ENCODE results near the gene ACSL1.

ACSL1 gene

DNA sequence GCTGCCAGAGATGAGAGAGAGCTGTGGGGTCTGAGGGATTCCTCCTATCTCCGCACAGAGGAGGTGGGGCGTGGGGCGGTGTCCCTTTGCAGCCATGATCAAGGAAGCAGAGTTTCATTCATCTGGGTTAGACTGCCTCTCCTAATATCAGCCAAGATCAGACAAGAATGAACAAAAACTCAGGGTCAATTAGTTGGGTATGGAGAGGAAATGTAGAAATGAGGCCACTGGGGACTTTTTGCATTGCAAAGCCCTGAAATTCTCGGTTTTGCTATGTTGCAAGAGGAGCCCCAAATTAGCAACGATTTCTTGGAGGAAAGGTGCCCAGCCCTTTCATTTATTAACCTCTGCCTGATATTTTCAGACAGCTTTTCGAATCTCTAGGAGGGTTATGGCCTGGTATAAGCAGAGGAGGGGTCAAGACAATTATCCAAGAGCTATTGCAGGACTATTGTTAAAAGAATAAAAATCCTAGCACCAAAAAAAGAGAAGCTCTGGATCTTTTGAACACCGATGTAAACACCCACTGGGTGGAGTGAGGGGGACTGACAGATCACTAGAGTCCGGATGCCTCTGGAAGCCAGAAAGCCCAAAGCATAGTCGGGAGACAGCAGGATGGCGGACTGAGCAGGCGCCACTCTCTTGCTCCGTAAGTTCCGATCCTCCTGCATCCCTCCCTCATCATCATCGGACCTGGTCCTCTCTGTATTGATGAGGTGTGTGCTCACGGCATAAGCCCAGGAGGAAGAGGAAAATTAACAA, 34.4 kb upstream of the ACSL1 start:
- no peak for TF ChIP-seq ZFX (IDR thresholded peaks at IDR 0.05; ENCODE audit: borderline replicate concordance)
- TF ChIP-seq, protein P1, sequence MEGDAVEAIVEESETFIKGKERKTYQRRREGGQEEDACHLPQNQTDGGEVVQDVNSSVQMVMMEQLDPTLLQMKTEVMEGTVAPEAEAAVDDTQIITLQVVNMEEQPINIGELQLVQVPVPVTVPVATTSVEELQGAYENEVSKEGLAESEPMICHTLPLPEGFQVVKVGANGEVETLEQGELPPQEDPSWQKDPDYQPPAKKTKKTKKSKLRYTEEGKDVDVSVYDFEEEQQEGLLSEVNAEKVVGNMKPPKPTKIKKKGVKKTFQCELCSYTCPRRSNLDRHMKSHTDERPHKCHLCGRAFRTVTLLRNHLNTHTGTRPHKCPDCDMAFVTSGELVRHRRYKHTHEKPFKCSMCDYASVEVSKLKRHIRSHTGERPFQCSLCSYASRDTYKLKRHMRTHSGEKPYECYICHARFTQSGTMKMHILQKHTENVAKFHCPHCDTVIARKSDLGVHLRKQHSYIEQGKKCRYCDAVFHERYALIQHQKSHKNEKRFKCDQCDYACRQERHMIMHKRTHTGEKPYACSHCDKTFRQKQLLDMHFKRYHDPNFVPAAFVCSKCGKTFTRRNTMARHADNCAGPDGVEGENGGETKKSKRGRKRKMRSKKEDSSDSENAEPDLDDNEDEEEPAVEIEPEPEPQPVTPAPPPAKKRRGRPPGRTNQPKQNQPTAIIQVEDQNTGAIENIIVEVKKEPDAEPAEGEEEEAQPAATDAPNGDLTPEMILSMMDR (IDR thresholded peaks at IDR 0.05): no peak
- H3K27ac ChIP-seq: no peak overlapping the region

DNA sequence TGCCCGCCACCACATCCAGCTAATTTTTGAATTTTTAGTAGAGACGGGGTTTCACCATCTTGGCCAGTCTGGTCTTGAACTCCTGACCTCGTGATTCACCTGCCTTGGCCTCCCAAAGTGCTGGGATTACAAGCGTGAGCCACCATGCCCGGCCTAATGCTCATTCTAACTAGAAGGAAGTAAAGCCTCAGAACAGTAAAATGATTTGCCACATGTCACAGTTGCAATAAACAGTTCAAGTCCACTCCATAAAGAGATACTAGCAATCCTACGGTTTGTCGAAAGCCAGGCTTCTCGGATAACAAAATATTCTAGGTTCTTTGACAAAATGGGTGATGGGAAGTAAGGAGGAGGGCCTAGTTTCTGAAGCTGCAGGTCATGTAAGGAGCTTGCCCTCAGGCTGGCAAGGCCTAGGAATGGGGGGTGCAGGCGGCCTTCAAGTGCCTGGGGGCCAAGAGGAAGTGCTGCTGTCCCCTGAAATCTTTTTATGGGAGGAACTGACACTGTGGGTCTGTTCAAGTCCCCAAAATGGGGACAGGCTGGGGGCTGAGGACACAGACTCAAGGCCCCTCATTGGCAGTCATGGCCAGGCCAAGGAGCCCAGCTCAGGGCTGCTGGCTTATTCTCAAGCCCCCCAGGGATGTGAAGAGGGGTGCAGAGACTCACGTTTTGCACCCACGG, 31.8 kb upstream of the ACSL1 start:
- H3K27ac ChIP-seq: no peak overlapping the region
- TF ChIP-seq, protein P1 (IDR thresholded peaks at IDR 0.05): no peak
- TF ChIP-seq ZFX (IDR thresholded peaks at IDR 0.05; ENCODE audit: borderline replicate concordance): no peak

DNA sequence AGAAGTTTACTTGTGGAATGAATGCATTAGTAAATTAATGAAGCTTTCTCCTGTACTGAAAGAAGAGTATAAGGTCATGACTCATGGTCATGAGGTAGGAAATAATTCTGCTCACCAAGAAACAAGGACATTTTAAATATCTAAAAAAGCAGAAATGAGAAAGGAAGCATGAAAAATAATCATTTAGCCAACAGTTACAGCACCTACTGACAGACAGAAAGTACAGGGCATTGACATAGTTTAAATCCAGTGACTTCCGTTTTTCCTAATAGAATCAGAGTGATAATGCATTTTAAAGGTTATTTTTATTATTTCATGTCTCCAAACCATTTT, 30.5 kb upstream of the ACSL1 start:
- no peak overlapping the region for H3K27ac ChIP-seq
- TF ChIP-seq, protein P1 (IDR thresholded peaks at IDR 0.05): no peak
- no peak for TF ChIP-seq ZFX (IDR thresholded peaks at IDR 0.05; ENCODE audit: borderline replicate concordance)

DNA sequence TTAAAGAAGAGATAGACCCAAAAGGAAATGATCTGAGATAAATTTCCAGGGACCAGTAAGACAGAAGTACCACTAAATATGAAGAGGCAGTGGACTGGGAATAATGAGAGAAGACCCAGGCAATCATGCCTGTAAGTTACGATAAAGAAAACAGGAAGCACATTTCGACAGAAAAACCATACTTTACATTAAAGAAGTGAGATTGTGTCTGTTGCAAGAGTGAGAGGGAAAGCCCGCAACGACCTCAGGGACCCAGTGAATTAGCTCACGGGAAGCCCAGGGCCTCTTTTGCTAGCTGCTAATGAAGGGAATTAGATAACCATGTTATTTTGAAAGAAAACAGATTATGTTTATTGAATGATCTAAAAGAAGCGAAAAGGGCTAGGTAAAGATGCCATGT, 28.9 kb upstream of the ACSL1 start:
- no peak for TF ChIP-seq ZFX (IDR thresholded peaks at IDR 0.05; ENCODE audit: borderline replicate concordance)
- TF ChIP-seq, protein P1 (IDR thresholded peaks at IDR 0.05): no peak
- H3K27ac ChIP-seq: no peak overlapping the region

DNA sequence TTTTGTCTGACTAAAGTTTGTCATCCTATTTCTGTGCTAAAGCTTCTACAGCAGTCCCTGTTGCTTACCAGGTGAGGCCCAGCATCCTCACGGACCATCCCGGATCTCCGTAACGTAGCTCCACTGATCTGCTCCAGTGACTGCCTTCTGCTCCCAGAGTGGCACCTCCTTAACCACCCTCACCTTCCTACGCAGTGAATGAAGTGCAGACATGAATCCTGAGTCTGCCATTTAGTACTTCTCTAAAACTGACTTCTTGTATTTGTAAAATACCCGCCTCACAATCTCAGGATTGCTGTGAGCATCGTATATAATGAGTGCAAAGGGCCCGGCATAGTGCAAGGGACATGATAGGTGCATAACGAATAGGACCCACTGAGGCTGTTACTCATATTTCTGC, 27.7 kb upstream of the ACSL1 start:
- no peak for TF ChIP-seq ZFX (IDR thresholded peaks at IDR 0.05; ENCODE audit: borderline replicate concordance)
- TF ChIP-seq, protein P1 (IDR thresholded peaks at IDR 0.05): no peak
- no peak overlapping the region for H3K27ac ChIP-seq

DNA sequence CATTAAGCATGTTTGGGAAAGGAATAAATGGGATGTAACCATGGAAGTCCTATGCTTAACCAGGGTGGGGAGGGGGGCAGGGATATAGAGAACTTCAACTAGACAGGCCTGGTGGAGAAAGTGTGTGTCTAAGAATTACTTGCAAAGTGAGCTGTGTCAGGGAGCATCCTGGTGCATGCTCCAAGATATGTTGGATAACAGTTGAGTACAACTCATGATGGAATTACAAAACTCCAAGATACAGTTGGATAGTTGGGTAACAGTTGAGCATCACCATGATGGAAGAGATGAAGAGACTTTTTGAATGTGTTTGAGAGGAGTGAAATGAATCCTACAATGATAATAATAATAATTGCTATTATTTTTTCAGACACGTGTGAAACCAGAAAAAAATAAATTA, 26.1 kb upstream of the ACSL1 start:
- TF ChIP-seq ZFX (IDR thresholded peaks at IDR 0.05; ENCODE audit: borderline replicate concordance): no peak
- TF ChIP-seq, protein P1 (IDR thresholded peaks at IDR 0.05): no peak
- H3K27ac ChIP-seq: no peak overlapping the region

DNA sequence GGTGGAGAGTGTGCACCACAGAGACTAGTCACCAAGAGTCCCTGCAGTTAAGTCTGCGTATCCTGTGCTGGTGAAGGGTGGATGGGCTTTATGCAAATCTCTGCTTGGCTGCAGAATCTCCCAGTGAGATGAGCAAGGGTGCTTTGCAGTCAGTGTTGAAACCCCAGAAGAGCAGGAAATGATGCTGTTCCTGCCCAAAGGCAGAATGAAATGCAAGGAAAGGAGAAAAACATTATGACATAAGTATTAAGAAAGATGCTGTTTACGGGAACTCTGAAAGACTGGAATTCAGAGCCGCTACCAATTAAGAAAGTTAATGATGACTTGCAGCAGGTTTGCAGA, 25.4 kb upstream of the ACSL1 start:
- H3K27ac ChIP-seq: no peak overlapping the region

More for the DNA sequence above, 25.4 kb upstream of the ACSL1 start:
- TF ChIP-seq, protein P1 (IDR thresholded peaks at IDR 0.05): no peak
- no peak for TF ChIP-seq ZFX (IDR thresholded peaks at IDR 0.05; ENCODE audit: borderline replicate concordance)
